Mesenchymal stem cell (in vitro differentiated cells and primary cell): Measurements from ENCODE around the gene LYPD6B.

ENCODE experiments used
- DNase-seq: peaks from one replicate; pipeline ENCODE4 v3.0.0-alpha.2; 2013
- H2AFZ ChIP-seq: one replicate; pipeline ENCODE4 v1.6.1; 2013; ENCODE audit warnings: low read depth, mild to moderate bottlenecking, control low read depth, inconsistent platforms, low read length, moderate library complexity
- H2AK5ac ChIP-seq: 2 replicates; pipeline ENCODE4 v1.6.1; 2013; ENCODE audit warnings: low read length, moderate library complexity, mild to moderate bottlenecking, inconsistent platforms; ENCODE audit not compliant: severe bottlenecking
- H2BK120ac ChIP-seq: one replicate; pipeline ENCODE4 v1.6.1; 2013; ENCODE audit warnings: low read depth, mild to moderate bottlenecking, inconsistent platforms, low read length, moderate library complexity
- H2BK12ac ChIP-seq, 2 experiments: one replicate each; pipeline ENCODE4 v1.6.1; 2013; ENCODE audit warnings: inconsistent platforms in 2 of 2, low read length in 2 of 2, mild to moderate bottlenecking in 2 of 2, moderate library complexity in 2 of 2, control low read depth in 1 of 2
- H2BK15ac ChIP-seq: one replicate; pipeline ENCODE4 v1.6.1; 2013; ENCODE audit warnings: mild to moderate bottlenecking, low read depth, inconsistent platforms; ENCODE audit not compliant: poor library complexity, severe bottlenecking
- H2BK5ac ChIP-seq: 2 replicates; pipeline ENCODE4 v1.6.1; 2013; ENCODE audit warnings: low read depth, mild to moderate bottlenecking, low read length, control low read depth, inconsistent platforms; ENCODE audit not compliant: poor library complexity, severe bottlenecking
- H3K14ac ChIP-seq, 2 experiments: one replicate each; pipeline ENCODE4 v1.6.1; 2013; ENCODE audit warnings: inconsistent platforms in 2 of 2, low read length in 2 of 2, control low read depth in 1 of 2, mild to moderate bottlenecking in 1 of 2, moderate library complexity in 1 of 2
- H3K18ac ChIP-seq, 2 experiments: one replicate each; pipeline ENCODE4 v1.6.1; 2013; ENCODE audit warnings: inconsistent platforms in 2 of 2, low read length in 2 of 2, control low read depth in 1 of 2, low read depth in 1 of 2, mild to moderate bottlenecking in 1 of 2
- H3K23ac ChIP-seq, 2 experiments: one replicate each; pipeline ENCODE4 v1.6.1; 2013; ENCODE audit warnings: inconsistent platforms in 2 of 2, low read length in 2 of 2, mild to moderate bottlenecking in 2 of 2, moderate library complexity in 2 of 2, control low read depth in 1 of 2
- H3K27ac ChIP-seq: 2 replicates; pipeline ENCODE4 v1.5.1; 2013; ENCODE audit warnings: mild to moderate bottlenecking, moderate library complexity, low read length, control low read depth, inconsistent platforms; ENCODE audit not compliant: poor library complexity, severe bottlenecking
- H3K27me3 ChIP-seq, 2 experiments: 2 replicates each; pipeline versions ENCODE4 v1.6.1 to v1.7.0; 2013; ENCODE audit warnings: low read length in 2 of 2, mild to moderate bottlenecking in 2 of 2, moderate library complexity in 2 of 2, control low read depth in 1 of 2, inconsistent platforms in 1 of 2; ENCODE audit not compliant: control insufficient read depth in 1 of 2, insufficient read depth in 1 of 2
- H3K36me3 ChIP-seq, 2 experiments: 2 replicates each; pipeline versions ENCODE4 v1.6.1 to v1.7.0; 2013; ENCODE audit warnings: low read length in 2 of 2, control low read depth in 1 of 2, inconsistent platforms in 1 of 2, low read depth in 1 of 2, mild to moderate bottlenecking in 1 of 2; ENCODE audit not compliant: insufficient read depth in 2 of 2, control insufficient read depth in 1 of 2
- H3K4ac ChIP-seq, 2 experiments: one replicate each; pipeline ENCODE4 v1.6.1; 2013; ENCODE audit warnings: inconsistent platforms in 2 of 2, low read length in 2 of 2, mild to moderate bottlenecking in 2 of 2, moderate library complexity in 2 of 2, control low read depth in 1 of 2, low read depth in 1 of 2
- H3K4me1 ChIP-seq: 2 replicates; pipeline ENCODE4 v1.6.1; 2013; ENCODE audit warnings: low read depth, low read length, control low read depth; ENCODE audit not compliant: control insufficient read depth, insufficient read depth
- H3K4me2 ChIP-seq: 2 replicates; pipeline ENCODE4 v1.6.1; 2013; ENCODE audit warnings: low read length, mild to moderate bottlenecking, inconsistent platforms; ENCODE audit not compliant: poor library complexity, severe bottlenecking
- H3K4me3 ChIP-seq, 2 experiments: 2 replicates each; pipeline versions ENCODE4 v1.5.1 to v1.7.0; 2013; ENCODE audit warnings: low read length in 2 of 2, mild to moderate bottlenecking in 2 of 2, control low read depth in 1 of 2, low read depth in 1 of 2; ENCODE audit not compliant: insufficient read depth in 1 of 2
- H3K79me1 ChIP-seq: replicated peaks from 2 replicates; pipeline ENCODE4 v1.6.1; 2013; ENCODE audit warnings: mild to moderate bottlenecking, control low read depth, low read length, inconsistent platforms; ENCODE audit not compliant: poor library complexity, severe bottlenecking
- H3K9ac ChIP-seq: 2 replicates; pipeline ENCODE4 v1.7.0; 2013; ENCODE audit warnings: mild to moderate bottlenecking, low read length, moderate library complexity
- H3K9me3 ChIP-seq: 2 replicates; pipeline ENCODE4 v1.7.0; 2013; ENCODE audit warnings: mild to moderate bottlenecking, low read length; ENCODE audit not compliant: control insufficient read depth
- H4K8ac ChIP-seq: one replicate; pipeline ENCODE4 v1.6.1; 2013; ENCODE audit warnings: inconsistent platforms, mild to moderate bottlenecking, low read length, moderate library complexity
- H4K91ac ChIP-seq: one replicate; pipeline ENCODE4 v1.6.1; 2013; ENCODE audit warnings: mild to moderate bottlenecking, low read length, inconsistent platforms
- WGBS: methylation state at CpG from one replicate; pipeline ENCODE4 v1.1.7; 2013; ENCODE audit warnings: mixed read lengths; 5-methylcytosine and 5-hydroxymethylcytosine counted together

The LYPD6B gene

GRCh38 chr2:149169656-149170055 lies 131.2 kb downstream of the LYPD6B start:
- peaks cover 8% of the 10 kb centered on the region for H3K9me3 ChIP-seq
- H3K9ac ChIP-seq = no peak overlapping the region
- no peak overlapping the region for H3K14ac ChIP-seq
- no peak overlapping the region for H2BK5ac ChIP-seq
- no peak overlapping the region for H2BK120ac ChIP-seq
- H2BK12ac ChIP-seq = no peak overlapping the region
- H3K27ac ChIP-seq = no peak overlapping the region
- H3K4me2 ChIP-seq = no peak overlapping the region
- 100% methylated on average over 2 of the region's 4 CpGs for WGBS
- H3K18ac ChIP-seq = no peak overlapping the region
- no peak overlapping the region for H3K23ac ChIP-seq
- peaks cover 0 to 6% of the 10 kb centered on the region in 2 experiments for H3K27me3 ChIP-seq
- DNase-seq = peak; percentile 37
- H3K79me1 ChIP-seq = no peaks in the 10 kb centered on the region
- no peak overlapping the region for H2AK5ac ChIP-seq
- no peak overlapping the region for H4K8ac ChIP-seq
- H3K4me3 ChIP-seq = no peak overlapping the region
- no peak overlapping the region for H3K4ac ChIP-seq
- no peaks in the 10 kb centered on the region for H3K4me1 ChIP-seq
- no peak overlapping the region for H2AFZ ChIP-seq
- no peaks in the 10 kb centered on the region for H3K36me3 ChIP-seq
- H4K91ac ChIP-seq = no peak overlapping the region
- H2BK15ac ChIP-seq = no peak overlapping the region

DNA sequence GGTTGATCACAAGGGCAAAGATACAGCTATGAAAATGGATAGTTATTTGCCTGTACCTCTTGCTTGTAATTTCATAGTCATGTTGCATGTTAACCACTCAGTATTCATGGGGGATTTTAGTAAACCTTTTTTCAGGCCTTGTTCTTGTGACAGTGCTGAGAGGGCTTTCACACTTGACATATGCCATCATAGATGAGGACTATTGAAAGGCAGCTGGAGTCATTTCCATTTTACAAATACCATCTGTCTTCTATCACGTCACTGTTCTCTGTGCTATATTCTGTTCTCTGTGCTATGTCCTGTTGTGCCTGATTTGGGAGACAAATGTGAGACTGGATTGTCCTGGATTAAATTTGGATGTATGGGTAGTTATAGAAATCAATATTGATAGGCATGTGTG lies 131.7 kb downstream of the LYPD6B start:
- no peak overlapping the region for H4K8ac ChIP-seq
- H3K27me3 ChIP-seq = peaks cover 0 to 6% of the 10 kb centered on the region in 2 experiments
- no peak overlapping the region for H3K18ac ChIP-seq
- no peak overlapping the region for H3K4ac ChIP-seq
- H3K14ac ChIP-seq = no peak overlapping the region
- no peak overlapping the region for H3K27ac ChIP-seq
- H2BK5ac ChIP-seq = no peak overlapping the region
- no peak overlapping the region for H2BK12ac ChIP-seq
- no peak overlapping the region for H3K23ac ChIP-seq
- no peak overlapping the region for H2AFZ ChIP-seq
- peaks cover 3% of the 10 kb centered on the region for H3K9me3 ChIP-seq
- H2BK15ac ChIP-seq = no peak overlapping the region
- H3K79me1 ChIP-seq = no peaks in the 10 kb centered on the region
- no peak overlapping the region for H2AK5ac ChIP-seq
- H3K36me3 ChIP-seq = no peaks in the 10 kb centered on the region
- whole genome bisulfite sequencing = 60% methylated on average over 1 of the region's 1 CpG
- H3K4me2 ChIP-seq = no peak overlapping the region
- DNase-seq = no peak
- no peak overlapping the region for H2BK120ac ChIP-seq
- no peaks in the 10 kb centered on the region for H3K4me1 ChIP-seq
- H3K9ac ChIP-seq = no peak overlapping the region
- no peak overlapping the region for H3K4me3 ChIP-seq
- no peak overlapping the region for H4K91ac ChIP-seq

DNA sequence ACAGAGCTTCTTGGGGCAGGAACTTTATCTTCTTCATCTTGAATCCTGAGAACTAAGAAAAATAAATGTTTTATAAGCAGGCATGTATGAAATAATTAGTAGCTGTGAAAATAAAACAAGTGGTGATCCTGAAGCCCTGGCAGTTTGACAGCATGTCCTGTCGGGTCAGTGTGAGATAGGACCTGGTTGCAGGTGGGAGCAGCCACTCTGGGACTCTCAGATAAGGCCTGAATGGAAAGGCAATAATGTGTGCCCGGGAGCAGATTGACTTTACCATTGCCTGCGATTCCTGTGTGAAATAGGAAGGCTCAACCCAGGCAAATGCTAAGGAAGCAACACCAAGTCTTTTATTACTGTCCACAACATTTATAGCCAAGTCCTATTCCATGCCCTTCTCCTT lies 132.4 kb downstream of the LYPD6B start:
- H3K4ac ChIP-seq = no peak overlapping the region
- H2BK12ac ChIP-seq = no peak overlapping the region
- H3K9me3 ChIP-seq = peaks cover 3% of the 10 kb centered on the region
- no peak overlapping the region for H2AK5ac ChIP-seq
- H3K23ac ChIP-seq = no peak overlapping the region
- no peak overlapping the region for H4K8ac ChIP-seq
- H3K36me3 ChIP-seq = no peaks in the 10 kb centered on the region
- H3K4me3 ChIP-seq = no peak overlapping the region
- WGBS = 92% methylated on average over 3 of the region's 3 CpGs
- H3K18ac ChIP-seq = no peak overlapping the region
- peaks cover 0 to 6% of the 10 kb centered on the region in 2 experiments for H3K27me3 ChIP-seq
- H3K4me2 ChIP-seq = no peak overlapping the region
- DNase-seq = no peak
- H3K9ac ChIP-seq = no peak overlapping the region
- no peak overlapping the region for H4K91ac ChIP-seq
- H3K14ac ChIP-seq = no peak overlapping the region
- no peak overlapping the region for H2AFZ ChIP-seq
- H2BK5ac ChIP-seq = no peak overlapping the region
- H3K79me1 ChIP-seq = no peaks in the 10 kb centered on the region
- H3K27ac ChIP-seq = no peak overlapping the region
- H2BK15ac ChIP-seq = no peak overlapping the region
- no peak overlapping the region for H2BK120ac ChIP-seq
- no peaks in the 10 kb centered on the region for H3K4me1 ChIP-seq

- Histone ChIP-seq H3K14ac (no peak overlapping the region), H3K36me3 (no peaks in the 10 kb centered on the region), H3K9ac (no peak overlapping the region), H2BK15ac (no peak overlapping the region), H4K91ac (no peak overlapping the region), H3K4ac (no peak overlapping the region), H3K9me3 (peaks cover 3% of the 10 kb centered on the region), H4K8ac (no peak overlapping the region), H3K27me3 (no peaks in the 10 kb centered on the region), H2AFZ (no peak overlapping the region), H3K4me2 (no peak overlapping the region), H2AK5ac (no peak overlapping the region), H3K18ac (no peak overlapping the region), H3K4me3 (no peak overlapping the region), H2BK120ac (no peak overlapping the region), H3K27ac (no peak overlapping the region), H3K23ac (no peak overlapping the region), H2BK12ac (no peak overlapping the region), H3K79me1 (no peaks in the 10 kb centered on the region), H2BK5ac (no peak overlapping the region), H3K4me1 (no peaks in the 10 kb centered on the region)
- no CpG with 5 or more reads among the region's 3 CpGs for WGBS
- no peak for DNase-seq
These were observed 134.7 kb downstream of the LYPD6B start for GRCh38 chr2:149173220-149173619.
